Hepatocyte (in vitro differentiated cells): ENCODE measurements around the gene GLIPR1.

Experiments used
- CTCF ChIP-seq: fragments of 200-600 bp; sonication (generic); IDR thresholded peaks from 2 replicates; pipeline ENCODE4 v1.5.1; 2016; ENCODE audit warnings: antibody characterized with exemption, mild to moderate bottlenecking; ENCODE audit not compliant: poor library complexity
- EZH2phosphoT487 ChIP-seq: fragments of 200-600 bp; sonication (generic); IDR thresholded peaks from one replicate; pipeline ENCODE4 v1.6.1; 2018; ENCODE audit warnings: antibody characterized with exemption, mild to moderate bottlenecking, low read depth, moderate library complexity; ENCODE audit not compliant: unreplicated experiment, severe bottlenecking

- TF ChIP-seq CTCF (no peak), EZH2phosphoT487 (no peak)
Observed at GRCh38 chr12:75489613-75490210, 9.2 kb downstream of the GLIPR1 start.
